Activated CD4-positive, alpha-beta memory T cell treated with anti-CD3 and anti-CD28 coated beads for 36 hours (primary cell): ENCODE data around the gene TMCC1. TPM values are rescaled to one million over a fixed set of nuclear protein-coding genes. Genes with fewer than 3 reads are reported as not detected.
"Not testable (repeated sequence)": the region's sequence is repeated elsewhere in the genome, so short reads cannot be mapped to it uniquely, and the experiment has no call there.

Experiments
- CTCF ChIA-PET: fragments of 350-600 bp; sonication (Branson Sonifier 250); formaldehyde crosslinking; loops from one replicate; lab custom pipeline; 2021; ENCODE audit warnings: antibody characterized with exemption, inconsistent platforms; lab: Charles Lee
- POLR2A ChIA-PET: fragments of 350-600 bp; sonication (Branson Sonifier 250); formaldehyde crosslinking; loops from one replicate; lab custom pipeline; 2021; ENCODE audit warnings: antibody characterized with exemption; lab: Charles Lee
- DNase-seq: peaks from one replicate; pipeline ENCODE4 v3.0.0-alpha.2; 2020
- H3K27ac Mint-ChIP-seq: one replicate; pipeline ENCODE4 v1.8.0; 2021; ENCODE audit warnings: mixed read lengths
- H3K27me3 Mint-ChIP-seq: one replicate; pipeline ENCODE4 v1.8.0; 2021; ENCODE audit warnings: mixed read lengths
- H3K36me3 Mint-ChIP-seq: one replicate; pipeline ENCODE4 v1.8.0; 2021; ENCODE audit warnings: mixed read lengths
- H3K4me1 Mint-ChIP-seq: one replicate; pipeline ENCODE4 v1.8.0; 2021; ENCODE audit warnings: low read depth, mixed read lengths
- H3K4me3 Mint-ChIP-seq: one replicate; pipeline ENCODE4 v1.8.0; 2021; ENCODE audit warnings: mild to moderate bottlenecking, mixed read lengths
- H3K9me3 Mint-ChIP-seq: one replicate; pipeline ENCODE4 v1.8.0; 2021; ENCODE audit warnings: mixed read lengths
- intact Hi-C: fragments of 100-400 bp; cut with micrococcal nuclease; formaldehyde crosslinking; loops from one replicate; pipeline ENCODE4 v1.15.1; 2023
- total RNA-seq, 2 experiments: library from RNA; stranded (reverse); gene quantifications; one replicate each; pipeline ENCODE4 v1.2.3, GENCODE V29; 2021

TMCC1 gene
- total RNA-seq, 2 experiments from 2014 or later = 20.6 to 20.8 TPM

- Mint-ChIP-seq H3K27me3 (no peaks in the 10 kb centered on the region), H3K4me1 (peaks cover 13% of the 10 kb centered on the region), H3K27ac (no peak overlapping the region), H3K4me3 (no peak overlapping the region), H3K9me3 (no peaks in the 10 kb centered on the region), H3K36me3 (no peaks in the 10 kb centered on the region)
- ChIA-PET POLR2A (no interaction called here), CTCF (no interaction called here)
- DNase-seq = no peak
- intact Hi-C loops = no loop called here
Measured at GRCh38 chr3:129703913-129704312, 189.6 kb downstream of the TMCC1 start.

GRCh38 chr3:129702934-129703712 lies 190.4 kb downstream of the TMCC1 start:
- Mint-ChIP-seq H3K4me1 (peaks cover 13% of the 10 kb centered on the region), H3K9me3 (no peaks in the 10 kb centered on the region), H3K36me3 (no peaks in the 10 kb centered on the region), H3K27ac (no peak overlapping the region), H3K27me3 (no peaks in the 10 kb centered on the region), H3K4me3 (no peak overlapping the region)
- CTCF ChIA-PET = no interaction called here
- POLR2A ChIA-PET = no interaction called here
- intact Hi-C loops = no loop called here
- no peak for DNase-seq

- H3K27me3 Mint-ChIP-seq = no peaks in the 10 kb centered on the region
- intact Hi-C loops = no loop called here
- POLR2A ChIA-PET = interaction anchor here (0.7 kb wide), 1 partner anchor 10 kb away, joined by 3 read pairs; no protein-coding TSS in a partner anchor
- DNase-seq = no peak
- H3K36me3 Mint-ChIP-seq = peaks cover 6% of the 10 kb centered on the region
- CTCF ChIA-PET = no interaction called here
- H3K4me3 Mint-ChIP-seq = no peak overlapping the region
- H3K9me3 Mint-ChIP-seq = peaks cover 7% of the 10 kb centered on the region
- H3K27ac Mint-ChIP-seq = no peak overlapping the region
- H3K4me1 Mint-ChIP-seq = peaks cover 13% of the 10 kb centered on the region
Measured at GRCh38 chr3:129701161-129701560, 192.3 kb downstream of the TMCC1 start.

GRCh38 chr3:129699612-129700011 lies 193.9 kb downstream of the TMCC1 start:
- no peaks in the 10 kb centered on the region for H3K27me3 Mint-ChIP-seq
- no peak for DNase-seq
- no peak overlapping the region for H3K27ac Mint-ChIP-seq
- CTCF ChIA-PET = no interaction called here
- peaks cover 9% of the 10 kb centered on the region for H3K4me1 Mint-ChIP-seq
- intact Hi-C loops = no loop called here
- POLR2A ChIA-PET = no interaction called here
- peaks cover 6% of the 10 kb centered on the region for H3K36me3 Mint-ChIP-seq
- H3K4me3 Mint-ChIP-seq = no peak overlapping the region
- H3K9me3 Mint-ChIP-seq = peaks cover 7% of the 10 kb centered on the region

- DNase-seq = no peak
- intact Hi-C loops = no loop called here
- Mint-ChIP-seq H3K27me3 (no peaks in the 10 kb centered on the region), H3K4me3 (no peak overlapping the region), H3K9me3 (peaks cover 7% of the 10 kb centered on the region), H3K36me3 (peaks cover 6% of the 10 kb centered on the region), H3K4me1 (peaks cover 9% of the 10 kb centered on the region), H3K27ac (no peak overlapping the region)
- ChIA-PET POLR2A (no interaction called here), CTCF (no interaction called here)
Measured at GRCh38 chr3:129699199-129699598, 194.3 kb downstream of the TMCC1 start.

- Mint-ChIP-seq H3K4me1 (peaks cover 9% of the 10 kb centered on the region), H3K36me3 (peaks cover 6% of the 10 kb centered on the region), H3K9me3 (peaks cover 7% of the 10 kb centered on the region), H3K27ac (no peak overlapping the region), H3K4me3 (no peak overlapping the region), H3K27me3 (no peaks in the 10 kb centered on the region)
- POLR2A ChIA-PET = no interaction called here
- intact Hi-C loops = no loop called here
- CTCF ChIA-PET = no interaction called here
- DNase-seq = no peak
Measured at GRCh38 chr3:129697229-129697969, 196.1 kb downstream of the TMCC1 start.

- CTCF ChIA-PET, DNase-seq, H3K4me1 Mint-ChIP-seq, H3K27me3 Mint-ChIP-seq, H3K9me3 Mint-ChIP-seq, intact Hi-C loops, H3K4me3 Mint-ChIP-seq, H3K27ac Mint-ChIP-seq, H3K36me3 Mint-ChIP-seq, POLR2A ChIA-PET: not testable (repeated sequence)
Measured at GRCh38 chr3:129696430-129696829, 197.1 kb downstream of the TMCC1 start.

GRCh38 chr3:129695230-129695629 lies 198.3 kb downstream of the TMCC1 start:
- H3K36me3 Mint-ChIP-seq = peaks cover 6% of the 10 kb centered on the region
- H3K27ac Mint-ChIP-seq = no peak overlapping the region
- DNase-seq = no peak
- POLR2A ChIA-PET = no interaction called here
- H3K4me3 Mint-ChIP-seq = no peak overlapping the region
- H3K9me3 Mint-ChIP-seq = peaks cover 7% of the 10 kb centered on the region
- no peaks in the 10 kb centered on the region for H3K27me3 Mint-ChIP-seq
- peaks cover 6% of the 10 kb centered on the region for H3K4me1 Mint-ChIP-seq
- CTCF ChIA-PET = no interaction called here
- intact Hi-C loops = no loop called here

GRCh38 chr3:129694228-129694627 lies 199.3 kb downstream of the TMCC1 start:
- peaks cover 6% of the 10 kb centered on the region for H3K36me3 Mint-ChIP-seq
- peaks cover 7% of the 10 kb centered on the region for H3K9me3 Mint-ChIP-seq
- no peak overlapping the region for H3K27ac Mint-ChIP-seq
- peaks cover 6% of the 10 kb centered on the region for H3K4me1 Mint-ChIP-seq
- DNase-seq = no peak
- ChIA-PET POLR2A (no interaction called here), CTCF (no interaction called here)
- H3K27me3 Mint-ChIP-seq = no peaks in the 10 kb centered on the region
- no peak overlapping the region for H3K4me3 Mint-ChIP-seq
- intact Hi-C loops = no loop called here

- Mint-ChIP-seq H3K27ac (no peak overlapping the region), H3K36me3 (peaks cover 3% of the 10 kb centered on the region), H3K4me1 (peaks cover 6% of the 10 kb centered on the region), H3K27me3 (no peaks in the 10 kb centered on the region), H3K4me3 (no peak overlapping the region), H3K9me3 (peaks cover 4% of the 10 kb centered on the region)
- DNase-seq = no peak
- POLR2A ChIA-PET = no interaction called here
- CTCF ChIA-PET = no interaction called here
- intact Hi-C loops = no loop called here
Measured at GRCh38 chr3:129692743-129693142, 200.8 kb downstream of the TMCC1 start.

- Mint-ChIP-seq H3K9me3 (no peaks in the 10 kb centered on the region), H3K36me3 (no peaks in the 10 kb centered on the region), H3K27ac (no peak overlapping the region), H3K27me3 (no peaks in the 10 kb centered on the region), H3K4me1 (peaks cover 6% of the 10 kb centered on the region), H3K4me3 (no peak overlapping the region)
- intact Hi-C loops = no loop called here
- ChIA-PET POLR2A (interaction anchor here (1.0 kb wide), 1 partner anchor 10 kb away, joined by 3 read pairs; no protein-coding TSS in a partner anchor), CTCF (interaction anchor here (1.6 to 1.7 kb wide), 2 partner anchors 134 to 243 kb away, joined by 3 to 4 read pairs; no protein-coding TSS in a partner anchor)
- DNase-seq = no peak
Measured at GRCh38 chr3:129690963-129691362, 202.5 kb downstream of the TMCC1 start.

- Mint-ChIP-seq H3K36me3 (no peaks in the 10 kb centered on the region), H3K27me3 (no peaks in the 10 kb centered on the region), H3K9me3 (no peaks in the 10 kb centered on the region), H3K27ac (no peak overlapping the region), H3K4me3 (no peak overlapping the region), H3K4me1 (peaks cover 6% of the 10 kb centered on the region)
- POLR2A ChIA-PET = interaction anchor here (1.0 kb wide), 1 partner anchor 10 kb away, joined by 3 read pairs; no protein-coding TSS in a partner anchor
- peak; percentile 16 for DNase-seq
- intact Hi-C loops = no loop called here
- CTCF ChIA-PET = interaction anchor here (1.6 to 1.7 kb wide), 2 partner anchors 135 to 244 kb away, joined by 3 to 4 read pairs; no protein-coding TSS in a partner anchor
Measured at GRCh38 chr3:129690406-129690805, 203.1 kb downstream of the TMCC1 start.
